ENCODE data around the gene PDLIM5. TPM values are rescaled to one million over a fixed set of nuclear protein-coding genes. Genes with fewer than 3 reads are reported as not detected.

PDLIM5 gene
- total RNA-seq, 2 donors from 2014 or later = 129 to 168 TPM

- no peaks in the 10 kb centered on the region for H3K27me3 ChIP-seq
- TF ChIP-seq CTCF (IDR thresholded peaks at IDR 0.05) = no peak
- no peaks in the 10 kb centered on the region for H3K36me3 ChIP-seq
- H3K9me3 ChIP-seq = no peaks in the 10 kb centered on the region
- no peaks in the 10 kb centered on the region for H3K4me1 ChIP-seq
- no peak overlapping the region for H3K9ac ChIP-seq (ENCODE audit: low read depth in 2 of 2, low read length in 2 of 2)
- no peak overlapping the region for H3K27ac ChIP-seq
- intact Hi-C loops (cut with DNase I) = no loop called here
- H3K4me3 ChIP-seq = no peak overlapping the region
- DNase-seq = no peak
Measured at GRCh38 chr4:94439606-94440005, 12.1 kb upstream of the PDLIM5 start.

GRCh38 chr4:94441838-94442237 lies 9.9 kb upstream of the PDLIM5 start:
- no peak for DNase-seq
- no peak overlapping the region for H3K9ac ChIP-seq (ENCODE audit: low read depth in 2 of 2, low read length in 2 of 2)
- H3K4me1 ChIP-seq = no peaks in the 10 kb centered on the region
- no peaks in the 10 kb centered on the region for H3K36me3 ChIP-seq
- intact Hi-C loops (cut with DNase I) = no loop called here
- no peak overlapping the region for H3K4me3 ChIP-seq
- no peaks in the 10 kb centered on the region for H3K27me3 ChIP-seq
- no peak overlapping the region for H3K27ac ChIP-seq
- H3K9me3 ChIP-seq = no peaks in the 10 kb centered on the region
- no peak for TF ChIP-seq CTCF (IDR thresholded peaks at IDR 0.05)

- Histone ChIP-seq H3K9me3 (no peaks in the 10 kb centered on the region), H3K27me3 (no peaks in the 10 kb centered on the region), H3K27ac (no peak overlapping the region), H3K9ac (ENCODE audit: low read depth in 2 of 2, low read length in 2 of 2) (no peak overlapping the region), H3K36me3 (no peaks in the 10 kb centered on the region), H3K4me3 (no peak overlapping the region), H3K4me1 (no peaks in the 10 kb centered on the region)
- no peak for TF ChIP-seq CTCF (IDR thresholded peaks at IDR 0.05)
- no peak for DNase-seq
- intact Hi-C loops (cut with DNase I) = no loop called here
Measured at GRCh38 chr4:94442251-94442650, 9.5 kb upstream of the PDLIM5 start.

GRCh38 chr4:94446386-94446785 lies 5.4 kb upstream of the PDLIM5 start:
- intact Hi-C loops (cut with DNase I) = no loop called here

GRCh38 chr4:94447754-94448411 lies 3.9 kb upstream of the PDLIM5 start:
- DNase-seq = no peak
- peak overlapping the region; percentile 10 for H3K27ac ChIP-seq
- intact Hi-C loops (cut with DNase I) = no loop called here
- H3K9me3 ChIP-seq = no peaks in the 10 kb centered on the region
- H3K27me3 ChIP-seq = no peaks in the 10 kb centered on the region
- H3K36me3 ChIP-seq = no peaks in the 10 kb centered on the region
- H3K9ac ChIP-seq (ENCODE audit: low read depth in 2 of 2, low read length in 2 of 2) = no peak overlapping the region
- H3K4me3 ChIP-seq = no peak overlapping the region
- TF ChIP-seq CTCF (IDR thresholded peaks at IDR 0.05) = no peak
- H3K4me1 ChIP-seq = peaks cover 5% of the 10 kb centered on the region

More at GRCh38 chr4:94446386-94446785, 5.4 kb upstream of the PDLIM5 start:
- no peaks in the 10 kb centered on the region for H3K36me3 ChIP-seq
- no peaks in the 10 kb centered on the region for H3K9me3 ChIP-seq
- no peak for TF ChIP-seq CTCF (IDR thresholded peaks at IDR 0.05)
- no peak for DNase-seq
- no peak overlapping the region for H3K27ac ChIP-seq
- no peak overlapping the region for H3K4me3 ChIP-seq
- H3K27me3 ChIP-seq = no peaks in the 10 kb centered on the region
- no peak overlapping the region for H3K9ac ChIP-seq (ENCODE audit: low read depth in 2 of 2, low read length in 2 of 2)
- H3K4me1 ChIP-seq = peaks cover 5% of the 10 kb centered on the region

Measured in colonic mucosa (tissue), 4 donors.